ENCODE results near the gene PDX1.

- TF ChIP-seq CTCF (IDR thresholded peaks at IDR 0.05) (no peak), POLR2A (IDR thresholded peaks at IDR 0.05) (no peak)
These were observed 52.6 kb downstream of the PDX1 start for GRCh38 chr13:27972478-27972820.
